ENCODE results near the gene ENTPD8.

ENTPD8 gene

GRCh38 chr9:137421838-137422603 is 19.1 kb downstream of the ENTPD8 start:
- FAIRE-seq: no peak
- DNase-seq (ENCODE audit: insufficient read length, low spot score): no peak
- TF ChIP-seq, protein P1, sequence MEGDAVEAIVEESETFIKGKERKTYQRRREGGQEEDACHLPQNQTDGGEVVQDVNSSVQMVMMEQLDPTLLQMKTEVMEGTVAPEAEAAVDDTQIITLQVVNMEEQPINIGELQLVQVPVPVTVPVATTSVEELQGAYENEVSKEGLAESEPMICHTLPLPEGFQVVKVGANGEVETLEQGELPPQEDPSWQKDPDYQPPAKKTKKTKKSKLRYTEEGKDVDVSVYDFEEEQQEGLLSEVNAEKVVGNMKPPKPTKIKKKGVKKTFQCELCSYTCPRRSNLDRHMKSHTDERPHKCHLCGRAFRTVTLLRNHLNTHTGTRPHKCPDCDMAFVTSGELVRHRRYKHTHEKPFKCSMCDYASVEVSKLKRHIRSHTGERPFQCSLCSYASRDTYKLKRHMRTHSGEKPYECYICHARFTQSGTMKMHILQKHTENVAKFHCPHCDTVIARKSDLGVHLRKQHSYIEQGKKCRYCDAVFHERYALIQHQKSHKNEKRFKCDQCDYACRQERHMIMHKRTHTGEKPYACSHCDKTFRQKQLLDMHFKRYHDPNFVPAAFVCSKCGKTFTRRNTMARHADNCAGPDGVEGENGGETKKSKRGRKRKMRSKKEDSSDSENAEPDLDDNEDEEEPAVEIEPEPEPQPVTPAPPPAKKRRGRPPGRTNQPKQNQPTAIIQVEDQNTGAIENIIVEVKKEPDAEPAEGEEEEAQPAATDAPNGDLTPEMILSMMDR (IDR thresholded peaks at IDR 0.05; ENCODE audit: insufficient read depth, missing control alignments): no peak

DNA sequence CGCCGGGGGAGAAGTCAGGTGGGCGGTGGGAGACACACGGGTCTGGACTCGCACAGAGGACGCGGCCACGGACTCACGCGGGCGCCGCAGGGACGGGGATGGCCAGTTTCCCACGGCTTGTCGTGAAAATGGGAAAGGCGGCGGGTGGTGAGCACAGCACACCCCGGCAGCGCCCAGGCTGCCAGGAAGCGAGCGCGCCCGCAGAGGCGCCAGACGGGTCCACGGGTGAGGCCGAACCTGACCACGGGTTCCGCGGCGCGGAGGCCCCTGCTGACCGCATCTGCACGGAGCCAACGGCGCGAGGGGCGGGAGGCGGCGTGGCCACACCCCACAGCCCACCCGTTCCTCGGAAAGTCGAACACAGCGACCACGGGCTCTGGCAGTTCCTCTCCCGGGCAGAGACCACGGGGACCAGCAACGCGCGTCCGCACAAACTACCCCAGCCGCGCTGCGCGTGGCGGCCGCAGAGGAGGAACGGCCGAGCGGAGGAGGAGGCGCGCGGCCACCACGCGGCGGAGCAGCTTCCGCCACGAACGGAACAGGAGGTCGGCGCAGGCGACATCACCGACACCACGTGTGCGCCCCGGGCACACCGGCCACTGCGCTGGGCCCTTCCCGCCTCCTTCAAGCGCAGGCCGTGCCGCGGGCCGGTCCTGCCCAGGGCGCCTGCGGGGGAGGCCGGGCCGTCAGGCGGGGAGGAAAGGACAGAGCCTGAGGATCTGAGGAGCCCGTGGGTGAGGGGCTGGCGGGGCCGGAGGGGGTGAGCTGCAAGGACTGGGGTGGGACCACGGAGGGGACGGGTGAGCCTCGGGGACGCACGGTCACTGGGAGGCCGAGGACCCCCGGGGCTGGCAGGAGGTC is 23.8 kb downstream of the ENTPD8 start:
- DNase-seq (ENCODE audit: insufficient read length, low spot score): no peak
- no peak for FAIRE-seq
- TF ChIP-seq, protein P1 (IDR thresholded peaks at IDR 0.05; ENCODE audit: insufficient read depth, missing control alignments): no peak

GRCh38 chr9:137416563-137417151 is 24.5 kb downstream of the ENTPD8 start:
- DNase-seq (ENCODE audit: insufficient read length, low spot score) (no peak), FAIRE-seq (no peak)
- TF ChIP-seq, protein P1 (IDR thresholded peaks at IDR 0.05; ENCODE audit: insufficient read depth, missing control alignments): no peak

DNA sequence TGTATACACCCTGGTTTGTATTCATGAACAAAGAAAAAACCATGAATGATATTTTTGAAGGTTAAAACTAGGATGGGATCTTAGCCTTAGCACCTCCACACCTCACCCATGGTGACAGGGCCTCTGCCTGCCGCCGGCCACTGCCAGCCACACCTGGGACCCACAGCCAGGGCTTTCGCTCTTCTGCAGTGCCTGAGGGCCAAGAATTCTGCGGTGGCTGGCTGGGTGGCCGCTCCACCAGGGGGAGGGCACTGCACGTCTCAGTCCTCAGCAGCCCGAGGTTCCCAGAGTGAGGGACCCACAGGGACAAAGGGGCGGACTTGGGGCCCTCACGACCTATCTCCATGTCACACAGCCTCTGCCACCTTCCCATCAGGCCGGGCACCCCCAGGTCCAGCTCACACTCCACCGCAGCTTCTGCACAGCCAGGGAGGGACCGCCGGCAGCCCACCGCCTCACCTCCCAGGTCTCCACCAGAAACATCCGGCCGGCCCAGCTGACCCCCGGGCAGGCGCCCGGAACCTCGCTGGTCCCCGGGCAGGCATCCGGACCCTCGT is 25.1 kb downstream of the ENTPD8 start:
- TF ChIP-seq, protein P1 (IDR thresholded peaks at IDR 0.05; ENCODE audit: insufficient read depth, missing control alignments): no peak
- FAIRE-seq (no peak), DNase-seq (ENCODE audit: insufficient read length, low spot score) (no peak)

- TF ChIP-seq, protein P1 (IDR thresholded peaks at IDR 0.05; ENCODE audit: insufficient read depth, missing control alignments): no peak
- DNase-seq (ENCODE audit: insufficient read length, low spot score) (no peak), FAIRE-seq (no peak)
These were observed 25.7 kb downstream of the ENTPD8 start for GRCh38 chr9:137415451-137415850.

GRCh38 chr9:137412431-137412830 is 28.7 kb downstream of the ENTPD8 start:
- no peak for FAIRE-seq

More at GRCh38 chr9:137412431-137412830, 28.7 kb downstream of the ENTPD8 start:
- no peak for DNase-seq (ENCODE audit: insufficient read length, low spot score)
- TF ChIP-seq, protein P1 (IDR thresholded peaks at IDR 0.05; ENCODE audit: insufficient read depth, missing control alignments): no peak

Data from D721Med (cell line).